ENCODE measurements around the gene DRC3.

DRC3 gene

DNA sequence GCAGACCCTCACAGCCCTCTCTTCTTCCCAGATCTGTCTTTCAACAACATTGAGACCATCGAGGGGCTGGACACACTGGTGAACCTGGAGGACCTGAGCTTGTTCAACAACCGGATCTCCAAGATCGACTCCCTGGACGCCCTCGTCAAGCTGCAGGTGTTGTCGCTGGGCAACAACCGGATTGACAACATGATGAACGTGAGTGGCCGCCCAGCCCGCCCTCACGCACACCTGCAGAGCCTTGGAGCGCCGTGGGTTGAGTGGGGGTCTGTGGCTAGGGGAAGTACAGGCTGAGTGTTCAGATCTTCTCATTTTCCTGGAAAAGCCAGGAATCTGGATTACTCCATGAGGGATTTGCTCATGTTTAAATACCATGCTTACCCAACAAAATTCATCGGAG lies 15.2 kb downstream of the DRC3 start:
- in situ Hi-C loops (cut with HindIII; ENCODE audit: low sequenced_read_pairs): no loop called here
- no peak overlapping the region for H3K4me3 ChIP-seq (ENCODE audit: low read depth, low read length)
- no peak for DNase-seq (ENCODE audit: low read depth, low spot score)
- TF ChIP-seq, protein P1, sequence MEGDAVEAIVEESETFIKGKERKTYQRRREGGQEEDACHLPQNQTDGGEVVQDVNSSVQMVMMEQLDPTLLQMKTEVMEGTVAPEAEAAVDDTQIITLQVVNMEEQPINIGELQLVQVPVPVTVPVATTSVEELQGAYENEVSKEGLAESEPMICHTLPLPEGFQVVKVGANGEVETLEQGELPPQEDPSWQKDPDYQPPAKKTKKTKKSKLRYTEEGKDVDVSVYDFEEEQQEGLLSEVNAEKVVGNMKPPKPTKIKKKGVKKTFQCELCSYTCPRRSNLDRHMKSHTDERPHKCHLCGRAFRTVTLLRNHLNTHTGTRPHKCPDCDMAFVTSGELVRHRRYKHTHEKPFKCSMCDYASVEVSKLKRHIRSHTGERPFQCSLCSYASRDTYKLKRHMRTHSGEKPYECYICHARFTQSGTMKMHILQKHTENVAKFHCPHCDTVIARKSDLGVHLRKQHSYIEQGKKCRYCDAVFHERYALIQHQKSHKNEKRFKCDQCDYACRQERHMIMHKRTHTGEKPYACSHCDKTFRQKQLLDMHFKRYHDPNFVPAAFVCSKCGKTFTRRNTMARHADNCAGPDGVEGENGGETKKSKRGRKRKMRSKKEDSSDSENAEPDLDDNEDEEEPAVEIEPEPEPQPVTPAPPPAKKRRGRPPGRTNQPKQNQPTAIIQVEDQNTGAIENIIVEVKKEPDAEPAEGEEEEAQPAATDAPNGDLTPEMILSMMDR (IDR thresholded peaks at IDR 0.05; ENCODE audit: low read depth, low read length): no peak

DNA sequence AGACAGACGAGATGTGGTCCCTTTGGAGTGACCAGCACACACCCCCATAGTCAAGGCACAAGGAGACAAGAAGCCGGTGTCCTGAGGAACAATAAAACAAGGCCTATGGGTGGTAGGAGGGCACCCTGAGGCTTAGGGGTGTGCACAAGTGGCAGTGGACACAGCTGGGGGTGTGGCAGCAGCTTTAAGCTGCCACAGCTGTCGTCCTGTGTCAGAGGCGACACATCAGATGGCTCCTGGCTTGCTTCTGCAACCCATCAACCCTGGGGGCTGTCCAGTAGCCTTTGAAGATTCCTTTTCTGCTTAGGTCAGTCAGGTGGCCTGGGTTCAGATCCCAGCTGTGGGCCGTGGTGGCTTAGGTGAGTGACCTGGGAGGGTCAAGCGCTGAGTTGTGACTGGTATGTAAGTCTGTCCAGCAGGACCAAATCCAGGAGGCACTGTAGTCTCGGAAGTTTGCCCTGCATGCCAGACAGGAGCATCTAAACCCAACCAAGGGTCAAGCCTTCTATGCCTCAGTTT lies 15.8 kb downstream of the DRC3 start:
- in situ Hi-C loops (cut with HindIII; ENCODE audit: low sequenced_read_pairs): no loop called here
- DNase-seq (ENCODE audit: low read depth, low spot score): no peak
- TF ChIP-seq, protein P1 (IDR thresholded peaks at IDR 0.05; ENCODE audit: low read depth, low read length): no peak
- H3K4me3 ChIP-seq (ENCODE audit: low read depth, low read length): no peak overlapping the region

DNA sequence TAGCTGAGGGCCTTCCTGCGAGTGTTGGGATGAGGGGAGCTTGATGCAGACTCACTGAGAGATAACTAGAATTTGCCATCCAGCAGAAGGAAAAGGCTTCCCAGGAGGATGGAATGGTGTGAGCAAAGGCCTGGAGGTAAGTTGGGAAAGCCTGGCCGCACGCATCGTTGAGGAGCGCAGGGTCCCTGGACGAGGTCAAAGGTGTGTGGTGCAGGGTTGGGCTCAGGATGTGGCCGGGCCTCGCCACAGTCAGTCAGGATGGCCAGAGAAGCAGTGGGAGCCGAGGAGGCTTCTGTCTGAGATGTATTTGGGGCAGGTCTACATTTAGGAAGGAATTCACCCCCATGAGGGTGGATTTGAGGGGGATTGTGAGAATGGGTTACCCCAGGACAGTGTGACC lies 16.4 kb downstream of the DRC3 start:
- no peak for DNase-seq (ENCODE audit: low read depth, low spot score)
- TF ChIP-seq, protein P1 (IDR thresholded peaks at IDR 0.05; ENCODE audit: low read depth, low read length): no peak
- in situ Hi-C loops (cut with HindIII; ENCODE audit: low sequenced_read_pairs): no loop called here
- H3K4me3 ChIP-seq (ENCODE audit: low read depth, low read length): no peak overlapping the region

DNA sequence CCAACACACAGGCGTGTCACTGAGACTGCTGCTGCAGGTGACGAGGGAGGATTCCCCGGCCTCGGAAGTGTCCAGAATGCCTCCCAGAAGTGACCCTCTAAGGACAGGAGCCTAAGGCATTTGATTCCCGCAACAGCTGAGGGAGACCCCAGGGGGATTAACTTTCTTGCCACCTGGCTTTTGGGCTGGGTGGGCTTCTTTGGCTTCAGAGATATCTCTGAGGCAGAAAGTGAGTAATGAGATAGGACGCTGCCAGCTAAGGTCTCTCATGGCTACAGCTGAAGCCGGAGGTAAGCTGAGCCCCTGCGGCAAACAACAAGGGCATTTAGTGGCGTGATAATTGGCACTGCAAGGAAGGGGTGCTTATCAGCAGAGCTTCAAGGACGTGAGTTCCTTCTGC lies 17.0 kb downstream of the DRC3 start:
- in situ Hi-C loops (cut with HindIII; ENCODE audit: low sequenced_read_pairs): no loop called here
- TF ChIP-seq, protein P1 (IDR thresholded peaks at IDR 0.05; ENCODE audit: low read depth, low read length): no peak
- DNase-seq (ENCODE audit: low read depth, low spot score): no peak
- H3K4me3 ChIP-seq (ENCODE audit: low read depth, low read length): no peak overlapping the region

DNA sequence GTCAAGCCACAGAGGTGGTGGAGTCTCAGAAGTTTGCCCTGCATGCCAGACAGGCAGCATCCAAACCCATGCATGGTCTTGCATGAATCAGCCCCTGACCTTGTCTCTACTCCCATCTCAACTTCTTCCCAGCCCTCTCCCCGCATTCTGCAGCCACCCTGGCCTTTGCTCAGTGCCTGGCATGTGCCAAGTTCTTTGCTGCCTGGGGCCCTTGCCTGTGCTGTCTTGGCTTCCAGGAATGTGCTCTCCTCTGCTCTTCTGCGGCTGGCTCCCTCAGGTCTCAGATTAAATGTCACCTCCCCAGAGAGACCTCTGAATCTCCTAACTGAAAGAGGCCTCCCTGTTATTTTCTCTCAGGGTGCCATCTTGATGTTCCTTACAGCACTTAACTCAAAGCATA lies 17.6 kb downstream of the DRC3 start:
- in situ Hi-C loops (cut with HindIII; ENCODE audit: low sequenced_read_pairs): no loop called here
- H3K4me3 ChIP-seq (ENCODE audit: low read depth, low read length): no peak overlapping the region
- TF ChIP-seq, protein P1 (IDR thresholded peaks at IDR 0.05; ENCODE audit: low read depth, low read length): no peak
- no peak for DNase-seq (ENCODE audit: low read depth, low spot score)

DNA sequence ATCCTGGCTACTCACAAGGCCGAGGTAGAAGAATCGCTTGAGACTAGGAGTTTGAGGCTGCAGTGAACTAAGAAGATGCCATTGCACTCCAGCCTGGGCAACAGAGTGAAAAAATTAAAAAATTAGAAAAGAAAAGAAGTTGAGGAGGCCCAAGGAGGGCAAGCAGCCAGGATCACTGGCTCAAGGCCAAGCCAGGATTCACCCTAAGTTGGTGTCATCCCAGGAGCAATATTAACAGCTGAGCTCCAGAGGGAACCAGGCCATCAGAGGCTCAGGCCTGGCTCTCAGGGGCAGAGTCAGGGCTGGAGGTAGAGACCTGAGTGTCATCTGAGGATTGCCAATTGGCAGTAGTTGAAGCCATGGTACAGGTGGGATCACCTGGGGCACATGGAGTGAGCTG lies 20.7 kb downstream of the DRC3 start:
- no peak for DNase-seq (ENCODE audit: low read depth, low spot score)
- in situ Hi-C loops (cut with HindIII; ENCODE audit: low sequenced_read_pairs): no loop called here
- H3K4me3 ChIP-seq (ENCODE audit: low read depth, low read length): no peak overlapping the region
- TF ChIP-seq, protein P1 (IDR thresholded peaks at IDR 0.05; ENCODE audit: low read depth, low read length): no peak

DNA sequence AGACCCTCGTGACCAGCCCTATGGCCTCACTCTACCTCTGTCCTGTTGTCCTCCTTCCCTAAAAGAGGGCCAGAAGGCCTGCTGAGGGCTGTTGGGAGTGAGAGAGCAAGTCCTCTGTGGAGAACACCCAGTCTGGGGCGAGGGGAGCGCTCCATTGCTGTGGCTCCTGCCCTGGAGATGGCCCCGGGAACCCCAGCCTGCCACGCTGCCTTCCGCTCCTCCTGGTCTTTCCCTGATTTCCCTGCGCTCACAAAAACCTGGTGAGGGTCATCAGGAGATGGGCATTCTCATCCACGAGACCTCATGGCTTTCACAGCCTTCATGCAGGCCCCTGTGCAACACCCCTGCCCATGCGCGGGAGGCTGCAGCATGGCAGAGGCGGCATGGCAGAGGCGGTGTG lies 21.2 kb downstream of the DRC3 start:
- in situ Hi-C loops (cut with HindIII; ENCODE audit: low sequenced_read_pairs): no loop called here
- no peak for DNase-seq (ENCODE audit: low read depth, low spot score)
- H3K4me3 ChIP-seq (ENCODE audit: low read depth, low read length): no peak overlapping the region
- TF ChIP-seq, protein P1 (IDR thresholded peaks at IDR 0.05; ENCODE audit: low read depth, low read length): no peak

Data from astrocyte of the spinal cord (primary cell).